ENCODE measurements around the gene ITK.
"Not testable (repeated sequence)": the region's sequence is repeated elsewhere in the genome, so short reads cannot be mapped to it uniquely, and the experiment has no call there.

ITK gene

GRCh38 chr5:157213527-157214243 is 33.0 kb downstream of the ITK start:
- DNase-seq: no peak

GRCh38 chr5:157214415-157214814 is 33.8 kb downstream of the ITK start:
- DNase-seq: no peak

- DNase-seq: no peak
Observed at GRCh38 chr5:157214861-157215513, 34.3 kb downstream of the ITK start.

DNA sequence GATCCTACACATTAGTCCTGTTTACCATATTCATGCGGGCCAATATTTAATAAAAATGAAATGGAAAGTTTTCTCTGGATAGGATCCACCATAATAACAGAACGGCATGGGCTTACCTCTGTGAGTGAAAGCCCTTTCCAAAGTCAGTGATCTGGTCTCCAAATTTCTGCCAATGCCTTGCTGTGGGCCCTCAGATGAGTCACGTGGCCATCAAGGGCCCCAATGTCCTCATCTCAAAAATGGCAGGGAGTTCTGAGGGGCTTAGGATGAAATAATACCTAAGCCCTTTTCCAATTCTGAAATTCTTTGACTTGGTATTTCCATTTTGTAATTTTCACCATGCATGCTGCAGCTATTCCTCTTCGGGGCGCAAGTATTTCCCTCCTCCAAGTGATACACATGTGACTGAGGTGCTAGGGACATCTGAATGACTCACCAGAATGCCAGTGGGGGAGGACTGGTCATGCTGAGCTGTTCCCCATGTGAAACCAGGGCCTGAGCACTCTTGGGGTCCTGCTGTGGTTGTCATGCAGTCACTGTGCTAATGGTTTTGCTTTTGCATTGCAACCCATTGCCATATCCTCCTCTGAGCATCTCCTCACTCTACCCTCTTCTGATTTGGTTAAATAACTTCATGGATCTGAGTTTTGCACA is 35.0 kb downstream of the ITK start:
- no peak for DNase-seq

GRCh38 chr5:157216391-157217142 is 35.9 kb downstream of the ITK start:
- no peak for DNase-seq

GRCh38 chr5:157217289-157218024 is 36.8 kb downstream of the ITK start:
- peak; percentile 67 for DNase-seq

DNA sequence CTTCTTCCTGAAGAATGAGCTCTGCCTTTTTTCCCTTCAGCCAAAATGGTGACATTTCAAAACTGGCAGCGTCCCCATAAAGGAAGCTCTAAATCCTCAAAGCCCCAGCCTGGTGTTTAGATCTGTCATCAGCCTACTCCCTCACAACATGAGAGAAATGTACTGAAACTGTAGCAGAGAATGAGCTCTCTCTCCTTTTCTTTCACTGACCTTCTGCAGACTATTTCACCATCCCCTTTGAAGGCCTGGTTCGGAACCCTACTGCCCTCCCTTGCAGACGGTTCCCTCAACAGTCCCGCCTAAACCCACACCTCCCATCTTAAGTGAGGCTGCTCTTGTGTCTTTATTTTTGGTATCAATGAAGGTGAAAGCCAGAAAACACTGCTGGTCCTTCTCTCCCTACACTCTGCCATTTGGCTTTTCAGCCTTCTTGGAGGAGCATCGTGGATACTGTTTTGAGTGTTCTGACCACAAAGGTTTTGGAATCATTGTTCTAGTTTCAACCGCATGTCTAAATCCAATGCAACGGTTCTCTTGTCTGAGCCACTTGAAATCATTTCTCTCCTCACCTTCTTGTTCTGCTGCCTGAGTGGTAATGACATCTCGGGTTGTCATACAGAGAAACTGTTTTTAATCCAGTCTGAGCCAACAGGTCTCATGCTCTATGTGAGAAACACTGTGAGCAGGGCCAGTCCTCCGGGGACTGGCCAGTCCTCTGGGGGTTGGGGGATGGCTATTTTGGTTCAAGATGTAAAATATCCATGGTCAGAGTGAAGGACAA is 39.0 kb downstream of the ITK start:
- no peak for DNase-seq

GRCh38 chr5:157221959-157222358 is 41.3 kb downstream of the ITK start:
- no peak for DNase-seq

DNA sequence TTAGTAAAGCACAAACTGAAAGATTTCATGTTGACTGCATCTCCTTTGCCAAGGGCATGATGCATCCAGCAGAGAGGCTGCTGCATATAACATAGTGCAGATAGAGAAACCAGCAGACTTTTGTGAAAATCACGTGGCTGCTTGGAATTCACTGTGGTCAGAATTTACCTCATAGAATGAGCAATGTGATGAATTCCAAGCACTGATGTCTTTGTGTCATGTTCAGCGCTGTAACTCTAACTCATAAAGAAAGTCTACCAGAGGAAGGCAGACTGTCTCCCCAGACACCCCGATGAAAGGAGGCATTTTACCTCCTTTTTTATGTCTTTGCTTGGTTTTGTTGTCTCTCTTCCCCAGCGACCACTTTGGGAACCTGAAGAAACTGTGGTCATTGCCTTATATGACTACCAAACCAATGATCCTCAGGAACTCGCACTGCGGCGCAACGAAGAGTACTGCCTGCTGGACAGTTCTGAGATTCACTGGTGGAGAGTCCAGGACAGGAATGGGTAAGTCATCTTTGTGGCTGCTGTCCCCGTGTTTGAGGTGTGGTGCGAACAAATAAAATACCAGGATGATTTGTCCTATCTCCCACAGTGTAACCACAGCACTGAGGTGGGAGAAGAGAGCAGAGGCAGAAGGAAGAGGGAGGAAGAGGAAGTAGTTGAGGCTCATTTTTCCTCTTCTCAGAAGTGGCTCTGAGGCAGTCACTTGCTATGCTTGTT is 42.0 kb downstream of the ITK start:
- peak; percentile 74 for DNase-seq

GRCh38 chr5:157225469-157226422 is 45.1 kb downstream of the ITK start:
- no peak for DNase-seq

DNA sequence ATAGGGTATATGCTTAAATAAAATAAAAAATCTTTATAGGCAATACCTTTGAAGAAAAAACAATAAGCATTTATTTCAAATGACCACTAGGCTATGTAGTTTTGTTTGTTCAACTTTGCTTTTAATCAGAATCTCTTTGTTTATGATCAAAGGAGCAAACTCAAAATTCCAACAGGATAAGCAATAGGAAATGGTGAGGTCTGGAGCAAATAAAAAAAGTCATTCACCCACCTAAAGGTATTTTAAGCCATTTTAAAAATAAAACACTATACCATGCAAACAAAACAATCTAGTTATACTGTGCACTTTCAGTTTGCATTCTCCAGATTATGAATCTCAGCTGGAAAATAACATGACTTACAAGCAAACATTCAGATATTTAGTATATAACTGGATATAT is 50.0 kb downstream of the ITK start:
- no peak for DNase-seq

- no peak for DNase-seq
Observed at GRCh38 chr5:157232706-157233105, 52.1 kb downstream of the ITK start.

DNA sequence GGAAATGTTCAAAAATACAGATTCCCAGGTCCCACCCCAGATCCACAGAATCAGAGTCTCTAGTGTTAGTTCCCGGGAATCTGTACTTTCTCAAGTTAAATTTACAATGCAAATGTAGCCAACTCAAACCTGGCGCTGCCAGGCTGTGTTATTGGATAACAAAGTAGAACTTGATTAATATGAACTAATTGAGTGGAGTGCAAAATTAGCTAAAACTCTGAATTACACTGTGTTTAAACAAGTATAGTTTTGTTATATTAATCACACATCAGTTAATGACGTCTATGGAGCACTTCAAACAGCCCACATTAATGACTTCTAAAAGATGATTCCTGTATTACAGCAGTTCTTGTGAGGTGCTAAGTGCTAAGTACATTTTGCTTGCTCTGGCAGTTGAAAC is 52.9 kb downstream of the ITK start:
- DNase-seq: no peak

DNA sequence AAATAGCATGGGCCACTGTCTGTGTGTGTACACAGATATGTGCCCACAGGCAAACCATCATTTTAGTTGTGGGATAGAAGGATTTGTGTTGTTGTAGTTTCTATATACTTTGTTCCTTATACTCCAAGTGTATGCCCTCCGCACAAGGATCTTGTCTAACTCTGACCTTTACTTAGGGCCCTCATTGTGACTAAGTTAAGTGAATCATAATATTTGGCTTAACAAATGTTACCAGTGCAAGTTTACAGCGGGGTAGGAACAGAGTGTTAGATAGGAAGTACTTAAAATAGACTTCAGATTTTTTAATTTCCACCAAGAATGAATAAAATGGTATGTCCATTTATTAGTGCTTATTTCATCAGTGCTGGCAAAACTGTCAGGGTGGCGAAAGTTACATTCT is 55.8 kb downstream of the ITK start:
- no peak for DNase-seq

DNA sequence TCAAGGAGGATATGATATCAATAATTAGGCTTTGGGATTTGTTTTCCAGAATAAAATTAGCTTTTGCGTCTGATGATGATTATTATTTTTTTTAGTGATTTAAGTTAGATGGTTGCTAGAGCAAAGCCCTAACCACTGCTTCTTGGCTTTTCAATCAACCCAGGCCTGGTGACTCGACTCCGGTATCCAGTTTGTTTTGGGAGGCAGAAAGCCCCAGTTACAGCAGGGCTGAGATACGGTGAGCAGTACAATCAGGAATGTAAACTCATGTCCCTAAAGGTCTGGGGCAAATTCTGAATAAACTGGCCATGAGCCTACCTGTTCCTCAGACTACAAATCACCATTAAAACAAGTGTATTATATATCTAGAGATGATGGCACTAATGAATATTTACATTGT is 60.8 kb downstream of the ITK start:
- no peak for DNase-seq

GRCh38 chr5:157244704-157245103 is 64.1 kb downstream of the ITK start:
- DNase-seq: not testable (repeated sequence)

DNA sequence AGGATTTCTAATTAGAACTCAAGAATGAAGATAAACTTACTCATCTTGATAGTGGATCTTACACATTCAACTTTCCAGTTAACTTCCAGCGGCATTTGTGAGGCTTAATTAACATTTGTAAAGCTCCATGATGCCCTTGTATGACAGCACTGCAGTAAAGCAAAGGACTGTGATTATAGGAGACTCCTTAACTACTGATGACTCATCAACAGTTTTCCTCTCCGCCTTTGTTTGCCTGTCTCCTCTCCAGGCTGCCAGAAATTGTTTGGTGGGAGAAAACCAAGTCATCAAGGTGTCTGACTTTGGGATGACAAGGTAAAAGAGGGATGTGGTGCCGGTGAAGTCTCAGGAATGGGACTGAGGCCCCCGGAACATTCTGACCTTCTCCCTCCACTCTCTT is 64.8 kb downstream of the ITK start:
- DNase-seq: no peak

DNA sequence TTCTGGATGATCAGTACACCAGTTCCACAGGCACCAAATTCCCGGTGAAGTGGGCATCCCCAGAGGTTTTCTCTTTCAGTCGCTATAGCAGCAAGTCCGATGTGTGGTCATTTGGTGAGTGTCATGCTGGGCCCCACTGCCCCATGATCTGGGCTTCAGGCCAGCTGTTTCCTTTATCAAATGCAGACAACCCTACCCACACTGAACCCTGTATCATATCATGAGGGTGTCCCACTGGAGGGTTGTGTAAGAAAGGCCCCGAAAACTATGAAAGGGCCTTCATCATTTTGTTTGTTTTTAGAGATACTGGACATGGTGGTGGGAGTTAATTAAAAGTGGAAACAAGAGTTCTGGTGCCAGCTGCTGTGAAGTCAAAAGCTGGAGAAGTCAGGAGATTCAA is 65.2 kb downstream of the ITK start:
- no peak for DNase-seq

DNA sequence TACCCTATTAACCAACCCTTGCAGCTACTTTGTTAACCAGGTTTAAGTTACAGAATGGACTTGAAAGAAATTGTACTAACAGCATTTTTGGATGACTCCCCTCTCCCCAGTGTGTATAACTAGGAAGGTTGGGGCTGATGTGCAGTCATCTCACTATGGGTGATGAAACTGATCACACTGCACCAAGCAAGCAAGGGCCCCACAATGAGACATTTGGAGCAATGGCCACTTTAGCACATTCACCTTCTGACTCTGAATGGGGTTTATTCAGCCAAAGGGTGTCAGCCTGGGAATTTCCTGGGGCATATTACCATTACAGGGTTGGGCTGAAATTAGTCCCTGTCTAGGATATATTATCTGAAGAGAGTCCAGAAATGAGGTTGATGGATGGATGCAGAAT is 66.6 kb downstream of the ITK start:
- no peak for DNase-seq

- DNase-seq: no peak
Observed at GRCh38 chr5:157248821-157249470, 68.3 kb downstream of the ITK start.

All from activated naive CD4-positive, alpha-beta T cell treated with anti-CD3 and anti-CD28 coated beads, Interleukin-2, amount 50 U/mL, for 16 hours (primary cell).